HCT116 (cell line): Measurements from ENCODE around the gene ADGRE2. TPM values are rescaled to one million over a fixed set of nuclear protein-coding genes. Genes with fewer than 3 reads are reported as not detected.

ENCODE experiments used
- ATAC-seq: fragments of 200-7000 bp; cut with Tn5 transposase; 2 replicates; pipeline ENCODE4 v1.9.1; 2020; ENCODE audit warnings: mild to moderate bottlenecking, moderate library complexity
- BruUV-seq: library from RNA; stranded (reverse); fragments of 400-500 nt; replicated peaks from 2 replicates; lab custom pipeline; 2021; lab: Mats Ljungman, UMichigan
- CTCF ChIA-PET: fragments of 300-600 bp; sonication (Branson Sonifier 250); formaldehyde crosslinking; loops from one replicate; lab custom pipeline; 2021; ENCODE audit warnings: antibody characterized with exemption; lab: Charles Lee
- POLR2A ChIA-PET: fragments of 300-600, 350-600 bp; sonication (Branson Sonifier 250); formaldehyde crosslinking; loops from one replicate; lab custom pipeline; 2021; ENCODE audit warnings: antibody characterized with exemption; lab: Charles Lee
- RAD21 ChIA-PET, 2 experiments: fragments of 300-600 bp; sonication (Branson Sonifier 250); formaldehyde crosslinking; loops; one replicate each; lab custom pipeline; 2023; ENCODE audit warnings: low total read pairs in 2 of 2; ENCODE audit not compliant: uncharacterized antibody in 2 of 2, unreplicated experiment in 2 of 2, low non-redundant PET in 1 of 2; lab: Charles Lee
- DNase-seq: peaks from one replicate; pipeline ENCODE4 v3.0.0-alpha.2; 2010; ENCODE audit warnings: low read depth, low spot score
- H2AFZ ChIP-seq: fragments of 200-600 bp; shearing (Covaris generic), sonication (generic); 2 replicates; pipeline ENCODE4 v1.6.1; 2017; ENCODE audit warnings: low read depth, mixed run types, mixed read lengths, antibody characterized with exemption, low read length; ENCODE audit not compliant: poor library complexity, severe bottlenecking
- H3K27ac ChIP-seq: 2 replicates; pipeline ENCODE4 v1.5.1; 2012; ENCODE audit warnings: low read depth, low read length
- H3K27me3 ChIP-seq: fragments of 200-600 bp; sonication (generic); 2 replicates; pipeline ENCODE4 v1.6.1; 2016; ENCODE audit warnings: mixed run types, low read length, mixed read lengths; ENCODE audit not compliant: insufficient read depth
- H3K36me3 ChIP-seq, 2 experiments: fragments of 200-500 bp in 1 of 2; fragments of 200-600 bp in 1 of 2; sonication (Bioruptor generic) in 1 of 2; sonication (generic) in 1 of 2; 2 replicates each; pipeline versions ENCODE4 v1.5.1 to v1.6.1; 2014 to 2016; ENCODE audit warnings: low read length in 2 of 2, inconsistent platforms in 1 of 2, mixed read lengths in 1 of 2, mixed run types in 1 of 2; ENCODE audit not compliant: insufficient read depth in 2 of 2, control insufficient read depth in 1 of 2
- H3K4me1 ChIP-seq, 2 experiments: fragments of 200-600 bp in 1 of 2; sonication (generic) in 1 of 2; 2 replicates each; pipeline versions ENCODE4 v1.5.1 to v1.6.1; 2012 to 2017; ENCODE audit warnings: low read length in 2 of 2, inconsistent platforms in 1 of 2, mild to moderate bottlenecking in 1 of 2, mixed read lengths in 1 of 2, mixed run types in 1 of 2, moderate library complexity in 1 of 2; ENCODE audit not compliant: insufficient read depth in 2 of 2, control insufficient read depth in 1 of 2
- H3K4me2 ChIP-seq: fragments of 200-600 bp; sonication (generic); 2 replicates; pipeline ENCODE4 v1.6.1; 2017; ENCODE audit warnings: mixed run types, low read length, mixed read lengths
- H3K4me3 ChIP-seq, 2 experiments: fragments of 200-600 bp in 1 of 2; sonication (generic) in 1 of 2; replicated peaks in 1 of 2; 2 replicates each; pipeline ENCODE4 v1.5.1; 2011 to 2016; ENCODE audit warnings: low read length in 2 of 2, control low read depth in 1 of 2, low read depth in 1 of 2, mild to moderate bottlenecking in 1 of 2, mixed read lengths in 1 of 2, mixed run types in 1 of 2
- H3K79me2 ChIP-seq: fragments of 200-600 bp; sonication (generic); 2 replicates; pipeline ENCODE4 v1.6.1; 2017; ENCODE audit warnings: mild to moderate bottlenecking, mixed run types, low read length, moderate library complexity, mixed read lengths; ENCODE audit not compliant: insufficient read depth
- H3K9ac ChIP-seq: fragments of 200-600 bp; sonication (generic); 2 replicates; pipeline ENCODE4 v1.6.1; 2016; ENCODE audit warnings: low read length, mixed read lengths
- H3K9me2 ChIP-seq: fragments of 200-600 bp; sonication (generic), shearing (Covaris generic); 2 replicates; pipeline ENCODE4 v1.6.1; 2017; ENCODE audit warnings: mixed run types, mild to moderate bottlenecking, moderate library complexity; ENCODE audit not compliant: insufficient read depth
- H3K9me3 ChIP-seq, 2 experiments: fragments of 200-500 bp in 1 of 2; fragments of 200-600 bp in 1 of 2; sonication (Bioruptor generic) in 1 of 2; sonication (generic) in 1 of 2; 2 replicates each; pipeline ENCODE4 v1.6.1; 2014 to 2017; ENCODE audit warnings: low read length in 2 of 2, mixed read lengths in 2 of 2, inconsistent platforms in 1 of 2, low read depth in 1 of 2, mild to moderate bottlenecking in 1 of 2, mixed run types in 1 of 2, moderate library complexity in 1 of 2; ENCODE audit not compliant: control insufficient read depth in 1 of 2, insufficient read depth in 1 of 2
- H4K20me1 ChIP-seq: fragments of 200-600 bp; sonication (generic), shearing (Covaris generic); 2 replicates; pipeline ENCODE4 v1.6.1; 2017; ENCODE audit warnings: mixed run types, mild to moderate bottlenecking, moderate library complexity; ENCODE audit not compliant: insufficient read depth
- ATF3 ChIP-seq: IDR thresholded peaks from 2 replicates; pipeline ENCODE4 v1.6.1; 2012
- CBX3 ChIP-seq: IDR thresholded peaks from 2 replicates; pipeline ENCODE4 v1.6.1; 2012; ENCODE audit warnings: low read depth
- CEBPB ChIP-seq: IDR thresholded peaks from 2 replicates; pipeline ENCODE4 v1.6.1; 2012; ENCODE audit warnings: low read depth
- CTCF ChIP-seq, 3 experiments: fragments of 200-600 bp in 1 of 3; sonication (generic) in 1 of 3; IDR thresholded peaks in 2 of 3; conservative IDR thresholded peaks in 1 of 3; 2 replicates each; pipeline ENCODE4 v1.5.1; 2012 to 2017; ENCODE audit warnings: low read depth in 2 of 3, low read length in 2 of 3, antibody characterized with exemption in 1 of 3, borderline replicate concordance in 1 of 3, control low read depth in 1 of 3, mild to moderate bottlenecking in 1 of 3, mixed read lengths in 1 of 3, mixed run types in 1 of 3, moderate library complexity in 1 of 3; ENCODE audit not compliant: insufficient read depth in 1 of 3
- EGR1 ChIP-seq: IDR thresholded peaks from 2 replicates; pipeline ENCODE4 v1.6.1; 2012; ENCODE audit warnings: low read depth
- ELF1 ChIP-seq: IDR thresholded peaks from 2 replicates; pipeline ENCODE4 v1.6.1; 2012; ENCODE audit warnings: low read depth, borderline replicate concordance
- EZH2 ChIP-seq: fragments of 200-600 bp; sonication (generic); IDR thresholded peaks from 2 replicates; pipeline ENCODE4 v1.6.1; 2017; ENCODE audit warnings: antibody characterized with exemption, mixed run types
- EZH2phosphoT487 ChIP-seq: fragments of 200-600 bp; IDR thresholded peaks from 2 replicates; pipeline ENCODE4 v1.6.1; 2018; ENCODE audit warnings: antibody characterized with exemption, borderline replicate concordance
- JUND ChIP-seq: IDR thresholded peaks from 2 replicates; pipeline ENCODE4 v1.6.1; 2012
- POLR2A ChIP-seq: IDR thresholded peaks from 2 replicates; pipeline ENCODE4 v1.7.0; 2011; ENCODE audit warnings: borderline replicate concordance; ENCODE audit not compliant: insufficient read depth, insufficient read length; ENCODE audit errors: extremely low read depth
- POLR2AphosphoS5 ChIP-seq: IDR thresholded peaks from 2 replicates; pipeline ENCODE4 v1.6.1; 2011; ENCODE audit warnings: mild to moderate bottlenecking, low read depth, low read length, moderate library complexity
- RAD21 ChIP-seq: IDR thresholded peaks from 2 replicates; pipeline ENCODE4 v1.6.1; 2012; ENCODE audit warnings: low read depth, mild to moderate bottlenecking
- SP1 ChIP-seq: IDR thresholded peaks from 2 replicates; pipeline ENCODE4 v1.6.1; 2012; ENCODE audit warnings: low read depth
- SRF ChIP-seq: IDR thresholded peaks from 2 replicates; pipeline ENCODE4 v1.6.1; 2012; ENCODE audit warnings: low read depth
- TCF7L2 ChIP-seq: IDR thresholded peaks from 2 replicates; pipeline ENCODE4 v1.7.0; 2011; ENCODE audit warnings: borderline replicate concordance, inconsistent platforms; ENCODE audit not compliant: insufficient read depth, insufficient read length; ENCODE audit errors: extremely low read depth
- YY1 ChIP-seq: IDR thresholded peaks from 2 replicates; pipeline ENCODE4 v1.6.1; 2011; ENCODE audit warnings: low read length, low read depth, moderate library complexity, mild to moderate bottlenecking; ENCODE audit not compliant: insufficient replicate concordance; ENCODE audit errors: extremely low read depth
- ZBTB33 ChIP-seq: IDR thresholded peaks from 2 replicates; pipeline ENCODE4 v1.6.1; 2011; ENCODE audit warnings: mild to moderate bottlenecking, low read length, moderate library complexity; ENCODE audit not compliant: insufficient replicate concordance; ENCODE audit errors: extremely low read depth
- ZFX ChIP-seq: fragments of 450-650 bp; IDR thresholded peaks from 2 replicates; pipeline ENCODE4 v1.6.1; 2017
- ZNF274 ChIP-seq: fragments of 200-500 bp; sonication (Bioruptor generic); IDR thresholded peaks from 2 replicates; pipeline ENCODE4 v1.6.1; 2014; ENCODE audit warnings: mild to moderate bottlenecking, low read depth, low read length, inconsistent platforms
- intact Hi-C: fragments of 100-400 bp; cut with micrococcal nuclease; formaldehyde crosslinking; loops from 2 replicates; pipeline ENCODE4 v1.10.0; 2022
- total RNA-seq: library from RNA; stranded (reverse); gene quantifications from one replicate; pipeline ENCODE4 v1.2.1, GENCODE V29; 2021; ENCODE audit not compliant: unreplicated experiment
- TF ChIP-seq, protein P1 (sequence below): IDR thresholded peaks from 2 replicates; pipeline ENCODE4 v1.6.1; 2012; ENCODE audit warnings: low read depth
- TF ChIP-seq, protein P2 (sequence below): IDR thresholded peaks from 2 replicates; pipeline ENCODE4 v1.6.1; 2012

Gene ADGRE2
- total RNA-seq, 1 experiment from 2014 or later: 8.4 TPM

GRCh38 chr19:14731200-14731599 lies 47.2 kb downstream of the ADGRE2 start:
- Histone ChIP-seq H4K20me1 (no peaks in the 10 kb centered on the region), H3K27ac (peak overlapping the region; percentile 32), H3K4me3 (peak overlapping the region; percentile 49 to 59), H3K27me3 (no peaks in the 10 kb centered on the region), H3K9me3 (peaks cover 0 to 9% of the 10 kb centered on the region in 2 experiments; a peak in 1 of 4 replicates), H2AFZ (peak overlapping the region; percentile 74), H3K9ac (peak overlapping the region; percentile 58), H3K4me2 (peak overlapping the region; percentile 78), H3K36me3 (no peaks in the 10 kb centered on the region), H3K4me1 (peaks cover 0 to 13% of the 10 kb centered on the region in 2 experiments; a peak in 2 of 4 replicates), H3K79me2 (no peaks in the 10 kb centered on the region), H3K9me2 (no peaks in the 10 kb centered on the region)
- ChIA-PET RAD21 (no interaction called here), CTCF (interaction anchor here (0.8 to 1.0 kb wide), 3 partner anchors 44 to 159 kb away, joined by 3 to 4 read pairs (median 3); partner anchors contain the start of gene NDUFB7), POLR2A (interaction anchor here (0.6 kb wide), 1 partner anchor 600 kb away, joined by 4 read pairs; no protein-coding TSS in a partner anchor)
- peak; percentile 92 for ATAC-seq
- peak; percentile 36 for DNase-seq
- BruUV-seq: no TSS peak
- intact Hi-C loops: no loop called here
- TF ChIP-seq SP1: peak; percentile 16; the same call in 1 of the 2 replicates
- no peak for TF ChIP-seq EZH2
- TF ChIP-seq EGR1: no peak
- TF ChIP-seq RAD21: no peak
- TF ChIP-seq CTCF (IDR thresholded peaks at IDR 0.05 in 2 of 3, conservative IDR thresholded peaks at IDR 0.05 in 1 of 3; ENCODE audit: borderline replicate concordance in 1 of 3, insufficient read depth in 1 of 3, low read depth in 2 of 3, low read length in 2 of 3): no peak
- TF ChIP-seq SRF: no peak
- no peak for TF ChIP-seq ZBTB33
- TF ChIP-seq, protein P1, sequence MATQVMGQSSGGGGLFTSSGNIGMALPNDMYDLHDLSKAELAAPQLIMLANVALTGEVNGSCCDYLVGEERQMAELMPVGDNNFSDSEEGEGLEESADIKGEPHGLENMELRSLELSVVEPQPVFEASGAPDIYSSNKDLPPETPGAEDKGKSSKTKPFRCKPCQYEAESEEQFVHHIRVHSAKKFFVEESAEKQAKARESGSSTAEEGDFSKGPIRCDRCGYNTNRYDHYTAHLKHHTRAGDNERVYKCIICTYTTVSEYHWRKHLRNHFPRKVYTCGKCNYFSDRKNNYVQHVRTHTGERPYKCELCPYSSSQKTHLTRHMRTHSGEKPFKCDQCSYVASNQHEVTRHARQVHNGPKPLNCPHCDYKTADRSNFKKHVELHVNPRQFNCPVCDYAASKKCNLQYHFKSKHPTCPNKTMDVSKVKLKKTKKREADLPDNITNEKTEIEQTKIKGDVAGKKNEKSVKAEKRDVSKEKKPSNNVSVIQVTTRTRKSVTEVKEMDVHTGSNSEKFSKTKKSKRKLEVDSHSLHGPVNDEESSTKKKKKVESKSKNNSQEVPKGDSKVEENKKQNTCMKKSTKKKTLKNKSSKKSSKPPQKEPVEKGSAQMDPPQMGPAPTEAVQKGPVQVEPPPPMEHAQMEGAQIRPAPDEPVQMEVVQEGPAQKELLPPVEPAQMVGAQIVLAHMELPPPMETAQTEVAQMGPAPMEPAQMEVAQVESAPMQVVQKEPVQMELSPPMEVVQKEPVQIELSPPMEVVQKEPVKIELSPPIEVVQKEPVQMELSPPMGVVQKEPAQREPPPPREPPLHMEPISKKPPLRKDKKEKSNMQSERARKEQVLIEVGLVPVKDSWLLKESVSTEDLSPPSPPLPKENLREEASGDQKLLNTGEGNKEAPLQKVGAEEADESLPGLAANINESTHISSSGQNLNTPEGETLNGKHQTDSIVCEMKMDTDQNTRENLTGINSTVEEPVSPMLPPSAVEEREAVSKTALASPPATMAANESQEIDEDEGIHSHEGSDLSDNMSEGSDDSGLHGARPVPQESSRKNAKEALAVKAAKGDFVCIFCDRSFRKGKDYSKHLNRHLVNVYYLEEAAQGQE: no peak
- TF ChIP-seq JUND: no peak
- peak; percentile 85 for TF ChIP-seq ELF1
- no peak for TF ChIP-seq YY1
- TF ChIP-seq POLR2AphosphoS5: peak; percentile 60
- TF ChIP-seq, protein P2, sequence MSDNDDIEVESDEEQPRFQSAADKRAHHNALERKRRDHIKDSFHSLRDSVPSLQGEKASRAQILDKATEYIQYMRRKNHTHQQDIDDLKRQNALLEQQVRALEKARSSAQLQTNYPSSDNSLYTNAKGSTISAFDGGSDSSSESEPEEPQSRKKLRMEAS: no peak
- no peak for TF ChIP-seq ZNF274
- TF ChIP-seq ATF3: no peak
- no peak for TF ChIP-seq EZH2phosphoT487
- no peak for TF ChIP-seq CBX3
- TF ChIP-seq CEBPB: no peak
- TF ChIP-seq POLR2A: no peak
- no peak for TF ChIP-seq TCF7L2
- no peak for TF ChIP-seq ZFX
